ENCODE measurements around the gene NKAIN2. TPM values are rescaled to one million over a fixed set of nuclear protein-coding genes. Genes with fewer than 3 reads are reported as not detected.
"Not testable (repeated sequence)": the region's sequence is repeated elsewhere in the genome, so short reads cannot be mapped to it uniquely, and the experiment has no call there.

The NKAIN2 gene
- total and polyA plus RNA-seq, 2 donors (not counting 3 experiments of a cell fraction or from before 2014, with no cell fraction given), result 0.03 TPM; not detected in 1

DNA sequence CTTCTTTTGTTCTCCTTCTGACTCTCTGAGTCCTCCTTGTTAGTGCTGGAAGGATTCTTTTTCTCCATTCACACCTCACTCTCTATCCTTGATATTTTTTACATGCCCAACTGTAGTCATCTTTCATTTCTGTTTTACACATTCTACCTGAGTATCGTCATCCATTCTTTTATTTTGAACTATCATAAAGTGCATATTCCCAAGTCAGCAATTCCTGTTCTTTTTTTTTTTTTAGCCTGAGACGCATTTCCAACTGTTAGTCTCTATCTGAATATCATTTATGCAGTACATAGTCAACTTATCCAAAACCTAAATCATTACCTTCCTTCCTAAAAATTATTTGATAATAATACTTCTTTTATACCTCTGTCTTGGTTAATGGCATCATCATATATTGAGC is 207.5 kb downstream of the NKAIN2 start:
- TF ChIP-seq JUN (IDR thresholded peaks at IDR 0.05; ENCODE audit: borderline replicate concordance, insufficient read depth, insufficient read length, low read depth), result no peak
- no peak for TF ChIP-seq POLR2AphosphoS5 (IDR thresholded peaks at IDR 0.05; ENCODE audit: insufficient read depth, low read depth, low read length)
- TF ChIP-seq FOS (IDR thresholded peaks at IDR 0.05; ENCODE audit: borderline replicate concordance, insufficient read depth, low read length), result no peak
- TF ChIP-seq POLR2A (IDR thresholded peaks at IDR 0.05; ENCODE audit: low read depth, low read length), result no peak
- TF ChIP-seq EZH2 (IDR thresholded peaks at IDR 0.05; ENCODE audit: borderline replicate concordance, low read depth, low read length, severe bottlenecking), result no peak
- TF ChIP-seq, protein P1, sequence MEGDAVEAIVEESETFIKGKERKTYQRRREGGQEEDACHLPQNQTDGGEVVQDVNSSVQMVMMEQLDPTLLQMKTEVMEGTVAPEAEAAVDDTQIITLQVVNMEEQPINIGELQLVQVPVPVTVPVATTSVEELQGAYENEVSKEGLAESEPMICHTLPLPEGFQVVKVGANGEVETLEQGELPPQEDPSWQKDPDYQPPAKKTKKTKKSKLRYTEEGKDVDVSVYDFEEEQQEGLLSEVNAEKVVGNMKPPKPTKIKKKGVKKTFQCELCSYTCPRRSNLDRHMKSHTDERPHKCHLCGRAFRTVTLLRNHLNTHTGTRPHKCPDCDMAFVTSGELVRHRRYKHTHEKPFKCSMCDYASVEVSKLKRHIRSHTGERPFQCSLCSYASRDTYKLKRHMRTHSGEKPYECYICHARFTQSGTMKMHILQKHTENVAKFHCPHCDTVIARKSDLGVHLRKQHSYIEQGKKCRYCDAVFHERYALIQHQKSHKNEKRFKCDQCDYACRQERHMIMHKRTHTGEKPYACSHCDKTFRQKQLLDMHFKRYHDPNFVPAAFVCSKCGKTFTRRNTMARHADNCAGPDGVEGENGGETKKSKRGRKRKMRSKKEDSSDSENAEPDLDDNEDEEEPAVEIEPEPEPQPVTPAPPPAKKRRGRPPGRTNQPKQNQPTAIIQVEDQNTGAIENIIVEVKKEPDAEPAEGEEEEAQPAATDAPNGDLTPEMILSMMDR (IDR thresholded peaks at IDR 0.05; ENCODE audit: extremely low read depth in 1 of 2, insufficient read depth in 1 of 2, low read depth in 1 of 2, low read length in 2 of 2), result no peak
- no peak for TF ChIP-seq MYC (IDR thresholded peaks at IDR 0.05; ENCODE audit: low read depth, low read length)
- TF ChIP-seq GATA2 (IDR thresholded peaks at IDR 0.05; ENCODE audit: insufficient read depth, insufficient read length, low read depth, low read length), result no peak
- TF ChIP-seq, protein P2, sequence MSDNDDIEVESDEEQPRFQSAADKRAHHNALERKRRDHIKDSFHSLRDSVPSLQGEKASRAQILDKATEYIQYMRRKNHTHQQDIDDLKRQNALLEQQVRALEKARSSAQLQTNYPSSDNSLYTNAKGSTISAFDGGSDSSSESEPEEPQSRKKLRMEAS (IDR thresholded peaks at IDR 0.05; ENCODE audit: insufficient read depth, insufficient read length), result no peak
- no peak for FAIRE-seq
- intact Hi-C loops (cut with micrococcal nuclease), result no loop called here
- H3K9me3 ChIP-seq (replicated peaks; ENCODE audit: control insufficient read depth, insufficient read depth, low read length), result no peaks in the 10 kb centered on the region
- H3K4me1 ChIP-seq (ENCODE audit: control insufficient read depth, extremely low read depth, insufficient read depth, low read length), result peaks cover 4% of the 10 kb centered on the region
- no peak overlapping the region for H3K9ac ChIP-seq (replicated peaks; ENCODE audit: extremely low read depth, insufficient read depth, low read length)
- no peak overlapping the region for H3K4me2 ChIP-seq (ENCODE audit: insufficient read depth, low read length)
- no peaks in the 10 kb centered on the region for H3K36me3 ChIP-seq (ENCODE audit: control insufficient read depth in 2 of 2, extremely low read depth in 1 of 2, insufficient read depth in 2 of 2, low read length in 2 of 2)
- dilution Hi-C loops (cut with MboI; ENCODE audit: extremely low pct_ligation_motif_present, low sequenced_read_pairs), result no loop called here
- ChIA-PET CTCF (no interaction called here), POLR2A (no interaction called here)
- H3K27ac ChIP-seq (ENCODE audit: insufficient read depth, low read depth, low read length), result no peak overlapping the region
- no peak overlapping the region for H3K4me3 ChIP-seq (replicated peaks in 1 of 3; ENCODE audit: insufficient read depth in 1 of 3, low read depth in 1 of 3, low read length in 3 of 3)
- H2AFZ ChIP-seq (ENCODE audit: low read depth, low read length), result no peak overlapping the region
- no peaks in the 10 kb centered on the region for H3K27me3 ChIP-seq (ENCODE audit: control insufficient read depth in 2 of 2, insufficient read depth in 2 of 2, low read length in 2 of 2)
- DNase-seq (ENCODE audit: low read depth, low spot score), result no peak
- no peaks in the 10 kb centered on the region for H3K9me1 ChIP-seq (replicated peaks; ENCODE audit: control insufficient read depth, extremely low read depth, insufficient read depth, low read length)
- no TSS peak for BruUV-seq (replicated peaks)
- no peaks in the 10 kb centered on the region for H3K79me2 ChIP-seq (ENCODE audit: control insufficient read depth, insufficient read depth, low read length)
- no peaks in the 10 kb centered on the region for H4K20me1 ChIP-seq (replicated peaks; ENCODE audit: control insufficient read depth, extremely low read depth, insufficient read depth, low read length)

DNA sequence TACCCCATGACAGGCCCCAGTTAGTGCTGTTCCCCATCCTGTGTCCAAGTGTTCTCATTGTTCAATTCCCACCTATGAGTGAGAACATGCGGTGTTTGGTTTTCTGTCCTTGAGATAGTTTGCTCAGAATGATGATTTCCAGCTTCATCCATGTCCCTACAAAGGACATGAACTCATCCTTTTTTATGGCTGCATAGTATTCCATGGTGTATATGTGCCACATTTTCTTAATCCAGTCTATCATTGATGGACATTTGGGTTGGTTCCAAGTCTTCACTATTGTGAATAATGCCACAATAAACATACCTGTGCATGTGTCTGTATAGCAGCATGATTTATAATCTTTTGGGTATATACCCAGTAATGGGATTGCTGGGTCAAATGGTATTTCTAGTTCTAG is 218.4 kb downstream of the NKAIN2 start:
- BruUV-seq (replicated peaks); H3K9me3 ChIP-seq (replicated peaks; ENCODE audit: control insufficient read depth, insufficient read depth, low read length); POLR2A ChIA-PET; H2AFZ ChIP-seq (ENCODE audit: low read depth, low read length); H3K9me1 ChIP-seq (replicated peaks; ENCODE audit: control insufficient read depth, extremely low read depth, insufficient read depth, low read length); H3K36me3 ChIP-seq (ENCODE audit: control insufficient read depth in 2 of 2, extremely low read depth in 1 of 2, insufficient read depth in 2 of 2, low read length in 2 of 2); intact Hi-C loops (cut with micrococcal nuclease); H3K4me2 ChIP-seq (ENCODE audit: insufficient read depth, low read length); H3K4me3 ChIP-seq (replicated peaks in 1 of 3; ENCODE audit: insufficient read depth in 1 of 3, low read depth in 1 of 3, low read length in 3 of 3); H3K27ac ChIP-seq (ENCODE audit: insufficient read depth, low read depth, low read length); FAIRE-seq; H3K79me2 ChIP-seq (ENCODE audit: control insufficient read depth, insufficient read depth, low read length); H3K4me1 ChIP-seq (ENCODE audit: control insufficient read depth, extremely low read depth, insufficient read depth, low read length); CTCF ChIA-PET; H4K20me1 ChIP-seq (replicated peaks; ENCODE audit: control insufficient read depth, extremely low read depth, insufficient read depth, low read length); H3K9ac ChIP-seq (replicated peaks; ENCODE audit: extremely low read depth, insufficient read depth, low read length); DNase-seq (ENCODE audit: low read depth, low spot score); dilution Hi-C loops (cut with MboI; ENCODE audit: extremely low pct_ligation_motif_present, low sequenced_read_pairs); H3K27me3 ChIP-seq (ENCODE audit: control insufficient read depth in 2 of 2, insufficient read depth in 2 of 2, low read length in 2 of 2): not testable (repeated sequence)
